ENCODE results near the gene WDR38.

The WDR38 gene

GRCh38 chr9:124875501-124875900 lies 22.2 kb downstream of the WDR38 start:
- TF ChIP-seq GATA1 (IDR thresholded peaks at IDR 0.05; ENCODE audit: low read depth, low read length) (no peak), POLR2A (IDR thresholded peaks at IDR 0.05; ENCODE audit: low read length) (no peak)
- no peak for DNase-seq

- no peak for TF ChIP-seq GATA1 (IDR thresholded peaks at IDR 0.05; ENCODE audit: low read depth, low read length)
- TF ChIP-seq POLR2A (IDR thresholded peaks at IDR 0.05; ENCODE audit: low read length): no peak
- DNase-seq: no peak
Observed at GRCh38 chr9:124877021-124877782, 23.9 kb downstream of the WDR38 start.

DNA sequence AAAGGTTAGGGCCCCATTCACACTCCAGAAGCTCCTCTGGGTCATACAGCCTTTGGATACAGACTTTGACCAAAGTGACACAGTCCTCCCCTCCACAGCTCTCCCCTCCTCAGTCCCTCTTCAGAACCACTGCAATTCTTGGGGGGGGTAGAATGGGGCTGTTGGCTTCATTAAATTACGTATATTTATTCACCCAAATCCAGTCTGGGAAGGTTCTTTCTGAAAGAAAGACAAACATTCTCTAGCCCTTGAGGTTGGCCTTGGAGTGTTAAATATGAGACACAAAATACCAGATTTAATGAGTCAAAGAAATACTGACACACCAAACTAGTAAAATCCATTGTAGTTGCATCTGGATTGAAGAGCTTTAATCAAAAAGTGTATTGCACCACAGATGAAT lies 24.8 kb downstream of the WDR38 start:
- TF ChIP-seq POLR2A (IDR thresholded peaks at IDR 0.05; ENCODE audit: low read length) (no peak), GATA1 (IDR thresholded peaks at IDR 0.05; ENCODE audit: low read depth, low read length) (no peak)
- DNase-seq: no peak

GRCh38 chr9:124878518-124878917 lies 25.3 kb downstream of the WDR38 start:
- TF ChIP-seq POLR2A (IDR thresholded peaks at IDR 0.05; ENCODE audit: low read length) (no peak), GATA1 (IDR thresholded peaks at IDR 0.05; ENCODE audit: low read depth, low read length) (no peak)
- no peak for DNase-seq

GRCh38 chr9:124879226-124879625 lies 26.0 kb downstream of the WDR38 start:
- DNase-seq: no peak
- no peak for TF ChIP-seq GATA1 (IDR thresholded peaks at IDR 0.05; ENCODE audit: low read depth, low read length)
- no peak for TF ChIP-seq POLR2A (IDR thresholded peaks at IDR 0.05; ENCODE audit: low read length)

DNA sequence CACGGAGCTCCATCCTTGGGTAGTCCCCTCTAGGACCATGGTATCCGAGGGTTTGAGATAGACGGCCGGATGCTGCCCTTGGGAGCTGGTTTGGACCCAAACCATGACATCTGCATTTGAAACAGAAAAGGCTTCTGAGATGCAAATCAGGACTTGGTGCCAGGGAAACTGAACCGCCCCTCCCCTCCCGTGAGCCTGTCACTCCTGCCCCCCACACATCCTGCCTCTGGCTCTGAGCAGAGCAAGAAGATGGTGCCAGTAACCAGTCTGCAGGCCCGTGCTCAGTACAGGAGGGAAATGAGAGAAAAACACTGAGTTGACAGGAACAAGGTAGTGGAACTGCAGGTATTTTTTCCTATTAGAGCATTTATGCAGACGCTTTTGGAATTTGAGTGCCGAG lies 27.2 kb downstream of the WDR38 start:
- no peak for TF ChIP-seq GATA1 (IDR thresholded peaks at IDR 0.05; ENCODE audit: low read depth, low read length)
- no peak for TF ChIP-seq POLR2A (IDR thresholded peaks at IDR 0.05; ENCODE audit: low read length)
- no peak for DNase-seq

- DNase-seq: no peak
- TF ChIP-seq POLR2A (IDR thresholded peaks at IDR 0.05; ENCODE audit: low read length) (no peak), GATA1 (IDR thresholded peaks at IDR 0.05; ENCODE audit: low read depth, low read length) (no peak)
Observed at GRCh38 chr9:124881138-124881743, 28.0 kb downstream of the WDR38 start.

- TF ChIP-seq GATA1 (IDR thresholded peaks at IDR 0.05; ENCODE audit: low read depth, low read length): no peak
- TF ChIP-seq POLR2A (IDR thresholded peaks at IDR 0.05; ENCODE audit: low read length): no peak
- DNase-seq: no peak
Observed at GRCh38 chr9:124882231-124882630, 29.0 kb downstream of the WDR38 start.

GRCh38 chr9:124884376-124884775 lies 31.1 kb downstream of the WDR38 start:
- DNase-seq: no peak
- no peak for TF ChIP-seq POLR2A (IDR thresholded peaks at IDR 0.05; ENCODE audit: low read length)
- TF ChIP-seq GATA1 (IDR thresholded peaks at IDR 0.05; ENCODE audit: low read depth, low read length): no peak

GRCh38 chr9:124885551-124885950 lies 32.3 kb downstream of the WDR38 start:
- no peak for DNase-seq
- TF ChIP-seq GATA1 (IDR thresholded peaks at IDR 0.05; ENCODE audit: low read depth, low read length) (no peak), POLR2A (IDR thresholded peaks at IDR 0.05; ENCODE audit: low read length) (no peak)

- no peak for TF ChIP-seq POLR2A (IDR thresholded peaks at IDR 0.05; ENCODE audit: low read length)
- no peak for TF ChIP-seq GATA1 (IDR thresholded peaks at IDR 0.05; ENCODE audit: low read depth, low read length)
- no peak for DNase-seq
Observed at GRCh38 chr9:124886461-124886860, 33.2 kb downstream of the WDR38 start.

GRCh38 chr9:124886866-124887492 lies 33.7 kb downstream of the WDR38 start:
- DNase-seq: no peak

DNA sequence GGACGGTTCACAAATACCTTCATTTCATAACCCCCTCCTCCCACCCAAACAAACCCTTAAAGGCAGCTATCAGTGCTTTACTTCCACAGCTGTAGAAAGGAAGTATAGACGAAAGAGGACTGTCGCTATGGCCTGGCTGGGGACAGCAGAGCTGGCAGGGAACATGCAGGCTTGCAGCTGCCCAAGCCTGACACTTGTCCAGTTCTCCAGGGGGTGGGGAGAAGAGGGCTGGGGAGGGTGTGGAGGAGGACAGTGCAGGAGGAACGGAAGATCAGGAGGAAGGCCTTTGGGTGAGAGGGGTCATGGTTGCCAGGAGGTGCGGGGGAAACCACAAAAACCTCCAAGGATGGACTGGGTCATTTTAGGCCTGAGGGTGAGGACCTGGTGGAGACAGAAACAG lies 34.6 kb downstream of the WDR38 start:
- TF ChIP-seq POLR2A (IDR thresholded peaks at IDR 0.05; ENCODE audit: low read length): no peak
- no peak for TF ChIP-seq GATA1 (IDR thresholded peaks at IDR 0.05; ENCODE audit: low read depth, low read length)

More at GRCh38 chr9:124886866-124887492, 33.7 kb downstream of the WDR38 start:
- TF ChIP-seq GATA1 (IDR thresholded peaks at IDR 0.05; ENCODE audit: low read depth, low read length) (no peak), POLR2A (IDR thresholded peaks at IDR 0.05; ENCODE audit: low read length) (no peak)

GRCh38 chr9:124889006-124889405 lies 35.7 kb downstream of the WDR38 start:
- TF ChIP-seq POLR2A (IDR thresholded peaks at IDR 0.05; ENCODE audit: low read length): no peak
- TF ChIP-seq GATA1 (IDR thresholded peaks at IDR 0.05; ENCODE audit: low read depth, low read length): no peak
- no peak for DNase-seq

More for the DNA sequence above, 34.6 kb downstream of the WDR38 start:
- DNase-seq: no peak

All from erythroblast (primary cell).